Mesenchymal stem cell (in vitro differentiated cells and primary cell): Measurements from ENCODE around the gene PLXDC1.

Experiments used
- DNase-seq: peaks from one replicate; pipeline ENCODE4 v3.0.0-alpha.2; 2013
- H2AFZ ChIP-seq: one replicate; pipeline ENCODE4 v1.6.1; 2013; ENCODE audit warnings: low read depth, mild to moderate bottlenecking, control low read depth, inconsistent platforms, low read length, moderate library complexity
- H2AK5ac ChIP-seq: 2 replicates; pipeline ENCODE4 v1.6.1; 2013; ENCODE audit warnings: low read length, moderate library complexity, mild to moderate bottlenecking, inconsistent platforms; ENCODE audit not compliant: severe bottlenecking
- H2BK120ac ChIP-seq: one replicate; pipeline ENCODE4 v1.6.1; 2013; ENCODE audit warnings: low read depth, mild to moderate bottlenecking, inconsistent platforms, low read length, moderate library complexity
- H2BK12ac ChIP-seq, 2 experiments: one replicate each; pipeline ENCODE4 v1.6.1; 2013; ENCODE audit warnings: inconsistent platforms in 2 of 2, low read length in 2 of 2, mild to moderate bottlenecking in 2 of 2, moderate library complexity in 2 of 2, control low read depth in 1 of 2
- H2BK15ac ChIP-seq: one replicate; pipeline ENCODE4 v1.6.1; 2013; ENCODE audit warnings: mild to moderate bottlenecking, low read depth, inconsistent platforms; ENCODE audit not compliant: poor library complexity, severe bottlenecking
- H2BK5ac ChIP-seq: 2 replicates; pipeline ENCODE4 v1.6.1; 2013; ENCODE audit warnings: low read depth, mild to moderate bottlenecking, low read length, control low read depth, inconsistent platforms; ENCODE audit not compliant: poor library complexity, severe bottlenecking
- H3K14ac ChIP-seq, 2 experiments: one replicate each; pipeline ENCODE4 v1.6.1; 2013; ENCODE audit warnings: inconsistent platforms in 2 of 2, low read length in 2 of 2, control low read depth in 1 of 2, mild to moderate bottlenecking in 1 of 2, moderate library complexity in 1 of 2
- H3K18ac ChIP-seq, 2 experiments: one replicate each; pipeline ENCODE4 v1.6.1; 2013; ENCODE audit warnings: inconsistent platforms in 2 of 2, low read length in 2 of 2, control low read depth in 1 of 2, low read depth in 1 of 2, mild to moderate bottlenecking in 1 of 2
- H3K23ac ChIP-seq, 2 experiments: one replicate each; pipeline ENCODE4 v1.6.1; 2013; ENCODE audit warnings: inconsistent platforms in 2 of 2, low read length in 2 of 2, mild to moderate bottlenecking in 2 of 2, moderate library complexity in 2 of 2, control low read depth in 1 of 2
- H3K27ac ChIP-seq: 2 replicates; pipeline ENCODE4 v1.5.1; 2013; ENCODE audit warnings: mild to moderate bottlenecking, moderate library complexity, low read length, control low read depth, inconsistent platforms; ENCODE audit not compliant: poor library complexity, severe bottlenecking
- H3K27me3 ChIP-seq, 2 experiments: 2 replicates each; pipeline versions ENCODE4 v1.6.1 to v1.7.0; 2013; ENCODE audit warnings: low read length in 2 of 2, mild to moderate bottlenecking in 2 of 2, moderate library complexity in 2 of 2, control low read depth in 1 of 2, inconsistent platforms in 1 of 2; ENCODE audit not compliant: control insufficient read depth in 1 of 2, insufficient read depth in 1 of 2
- H3K36me3 ChIP-seq, 2 experiments: 2 replicates each; pipeline versions ENCODE4 v1.6.1 to v1.7.0; 2013; ENCODE audit warnings: low read length in 2 of 2, control low read depth in 1 of 2, inconsistent platforms in 1 of 2, low read depth in 1 of 2, mild to moderate bottlenecking in 1 of 2; ENCODE audit not compliant: insufficient read depth in 2 of 2, control insufficient read depth in 1 of 2
- H3K4ac ChIP-seq, 2 experiments: one replicate each; pipeline ENCODE4 v1.6.1; 2013; ENCODE audit warnings: inconsistent platforms in 2 of 2, low read length in 2 of 2, mild to moderate bottlenecking in 2 of 2, moderate library complexity in 2 of 2, control low read depth in 1 of 2, low read depth in 1 of 2
- H3K4me1 ChIP-seq: 2 replicates; pipeline ENCODE4 v1.6.1; 2013; ENCODE audit warnings: low read depth, low read length, control low read depth; ENCODE audit not compliant: control insufficient read depth, insufficient read depth
- H3K4me2 ChIP-seq: 2 replicates; pipeline ENCODE4 v1.6.1; 2013; ENCODE audit warnings: low read length, mild to moderate bottlenecking, inconsistent platforms; ENCODE audit not compliant: poor library complexity, severe bottlenecking
- H3K4me3 ChIP-seq, 2 experiments: 2 replicates each; pipeline versions ENCODE4 v1.5.1 to v1.7.0; 2013; ENCODE audit warnings: low read length in 2 of 2, mild to moderate bottlenecking in 2 of 2, control low read depth in 1 of 2, low read depth in 1 of 2; ENCODE audit not compliant: insufficient read depth in 1 of 2
- H3K79me1 ChIP-seq: replicated peaks from 2 replicates; pipeline ENCODE4 v1.6.1; 2013; ENCODE audit warnings: mild to moderate bottlenecking, control low read depth, low read length, inconsistent platforms; ENCODE audit not compliant: poor library complexity, severe bottlenecking
- H3K9ac ChIP-seq: 2 replicates; pipeline ENCODE4 v1.7.0; 2013; ENCODE audit warnings: mild to moderate bottlenecking, low read length, moderate library complexity
- H3K9me3 ChIP-seq: 2 replicates; pipeline ENCODE4 v1.7.0; 2013; ENCODE audit warnings: mild to moderate bottlenecking, low read length; ENCODE audit not compliant: control insufficient read depth
- H4K8ac ChIP-seq: one replicate; pipeline ENCODE4 v1.6.1; 2013; ENCODE audit warnings: inconsistent platforms, mild to moderate bottlenecking, low read length, moderate library complexity
- H4K91ac ChIP-seq: one replicate; pipeline ENCODE4 v1.6.1; 2013; ENCODE audit warnings: mild to moderate bottlenecking, low read length, inconsistent platforms
- WGBS: methylation state at CpG from one replicate; pipeline ENCODE4 v1.1.7; 2013; ENCODE audit warnings: mixed read lengths; 5-methylcytosine and 5-hydroxymethylcytosine counted together

PLXDC1 gene

DNA sequence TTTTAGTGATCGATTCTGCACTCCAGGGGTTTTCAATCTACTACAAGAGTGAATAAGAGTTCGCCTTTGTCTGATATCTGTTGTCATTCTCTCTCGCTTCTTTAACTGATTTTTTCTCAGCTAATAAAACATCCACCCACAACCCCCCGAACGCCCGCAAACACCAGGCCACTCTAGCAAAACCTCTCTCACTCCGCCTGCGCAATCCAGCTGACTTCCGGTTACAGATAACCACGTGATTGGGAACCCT lies 48.3 kb upstream of the PLXDC1 start:
- no peaks in the 10 kb centered on the region for H3K9me3 ChIP-seq
- H2BK12ac ChIP-seq, result no peak overlapping the region
- peak overlapping the region; percentile 81 for H4K8ac ChIP-seq
- H3K79me1 ChIP-seq, result peaks cover 17% of the 10 kb centered on the region
- peak overlapping the region in 1 of 2 experiments; percentile 93 for H3K4me3 ChIP-seq
- no peak overlapping the region for H2BK15ac ChIP-seq
- H3K36me3 ChIP-seq, result peaks cover 32 to 38% of the 10 kb centered on the region in 2 experiments
- WGBS, result 4% methylated on average over 8 of the region's 10 CpGs
- H3K4ac ChIP-seq, result peak overlapping the region in 1 of 2 experiments; percentile 87
- no peak overlapping the region for H2BK5ac ChIP-seq
- H2AK5ac ChIP-seq, result peak overlapping the region; percentile 82
- no peak overlapping the region for H2BK120ac ChIP-seq
- peak; percentile 96 for DNase-seq
- no peak overlapping the region for H3K18ac ChIP-seq
- no peak overlapping the region for H3K23ac ChIP-seq
- no peak overlapping the region for H2AFZ ChIP-seq
- peak overlapping the region; percentile 74 for H3K27ac ChIP-seq
- peaks cover 21% of the 10 kb centered on the region for H3K4me1 ChIP-seq
- H3K9ac ChIP-seq, result peak overlapping the region; percentile 97
- no peak overlapping the region for H4K91ac ChIP-seq
- H3K4me2 ChIP-seq, result peak overlapping the region; percentile 61
- H3K27me3 ChIP-seq, result no peaks in the 10 kb centered on the region
- no peak overlapping the region for H3K14ac ChIP-seq

DNA sequence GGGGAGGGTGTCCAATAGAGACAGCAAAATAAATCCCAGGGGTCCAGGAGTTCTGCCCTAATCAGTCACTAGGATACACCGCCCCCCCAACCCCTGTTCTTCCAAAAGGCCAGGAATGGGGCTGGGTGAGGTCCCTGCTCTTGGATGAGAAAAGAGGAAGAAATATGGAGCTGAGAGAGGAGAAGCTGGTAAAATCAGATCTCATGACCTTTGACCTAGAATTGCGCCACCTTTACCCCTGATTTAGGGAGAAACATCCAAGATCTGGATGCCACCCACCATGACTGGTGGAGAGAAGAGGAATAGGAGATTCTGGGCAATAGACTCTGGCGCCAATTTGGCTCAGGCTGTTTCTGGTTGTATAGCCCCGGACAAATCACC lies 46.7 kb upstream of the PLXDC1 start:
- H2BK5ac ChIP-seq, result no peak overlapping the region
- H3K4ac ChIP-seq, result peak overlapping the region in 1 of 2 experiments; percentile 79
- peak overlapping the region; percentile 81 for H2AK5ac ChIP-seq
- peak overlapping the region; percentile 43 for H3K27ac ChIP-seq
- peak overlapping the region; percentile 33 for H3K9ac ChIP-seq
- no peak overlapping the region for H3K23ac ChIP-seq
- H3K4me3 ChIP-seq, result peak overlapping the region in 1 of 2 experiments; percentile 84
- no peaks in the 10 kb centered on the region for H3K27me3 ChIP-seq
- peak overlapping the region; percentile 61 to 65 for H3K18ac ChIP-seq
- peaks cover 29% of the 10 kb centered on the region for H3K79me1 ChIP-seq
- H4K8ac ChIP-seq, result peak overlapping the region; percentile 91
- WGBS, result 100% methylated on average over 1 of the region's 4 CpGs
- H3K4me1 ChIP-seq, result peaks cover 23% of the 10 kb centered on the region
- no peak overlapping the region for H2BK15ac ChIP-seq
- H2BK120ac ChIP-seq, result no peak overlapping the region
- H3K4me2 ChIP-seq, result peak overlapping the region; percentile 86
- H3K14ac ChIP-seq, result no peak overlapping the region
- H3K36me3 ChIP-seq, result peaks cover 31 to 33% of the 10 kb centered on the region in 2 experiments
- peak overlapping the region; percentile 59 for H4K91ac ChIP-seq
- H3K9me3 ChIP-seq, result no peaks in the 10 kb centered on the region
- peak overlapping the region; percentile 29 for H2AFZ ChIP-seq
- H2BK12ac ChIP-seq, result peak overlapping the region in 1 of 2 experiments; percentile 69
- DNase-seq, result no peak

GRCh38 chr17:39197380-39198185 lies 46.1 kb upstream of the PLXDC1 start, which contains the start of gene CACNB1:
Gene CACNB1 (minus strand): TSS chr17:39197669. CDS start chr17:39197495, 174 bp downstream.
- H4K8ac ChIP-seq, result peak within 1 kb of the TSS; percentile 91
- peak; percentile 82 for DNase-seq
- H2BK15ac ChIP-seq, result peak within 1 kb of the TSS; percentile 23
- no peaks in the 10 kb centered on the region for H3K9me3 ChIP-seq
- peaks cover 31 to 34% of the 10 kb centered on the region in 2 experiments for H3K36me3 ChIP-seq
- H2BK120ac ChIP-seq, result peak within 1 kb of the TSS; percentile 64
- no peaks in the 10 kb centered on the region for H3K27me3 ChIP-seq
- H3K4me1 ChIP-seq, result peaks cover 23% of the 10 kb centered on the region
- 0% methylated on average over 26 of the region's 55 CpGs for WGBS
- H3K4me2 ChIP-seq, result peak within 1 kb of the TSS; percentile 91
- peak within 1 kb of the TSS in 1 of 2 experiments; percentile 45 for H3K14ac ChIP-seq
- peak within 1 kb of the TSS; percentile 85 for H3K9ac ChIP-seq
- H3K27ac ChIP-seq, result peak within 1 kb of the TSS; percentile 43
- H2AFZ ChIP-seq, result peak within 1 kb of the TSS; percentile 29
- H2AK5ac ChIP-seq, result peak within 1 kb of the TSS; percentile 81
- H3K4ac ChIP-seq, result peak within 1 kb of the TSS in 1 of 2 experiments; percentile 98
- peak within 1 kb of the TSS in 1 of 2 experiments; percentile 37 for H3K23ac ChIP-seq
- H4K91ac ChIP-seq, result peak within 1 kb of the TSS; percentile 59
- H3K4me3 ChIP-seq, result peak within 1 kb of the TSS; percentile 72 to 84
- no peak within 1 kb of the TSS for H2BK5ac ChIP-seq
- H3K18ac ChIP-seq, result peak within 1 kb of the TSS; percentile 65 to 89
- H3K79me1 ChIP-seq, result peaks cover 30% of the 10 kb centered on the region
- peak within 1 kb of the TSS; percentile 69 to 81 for H2BK12ac ChIP-seq

DNA sequence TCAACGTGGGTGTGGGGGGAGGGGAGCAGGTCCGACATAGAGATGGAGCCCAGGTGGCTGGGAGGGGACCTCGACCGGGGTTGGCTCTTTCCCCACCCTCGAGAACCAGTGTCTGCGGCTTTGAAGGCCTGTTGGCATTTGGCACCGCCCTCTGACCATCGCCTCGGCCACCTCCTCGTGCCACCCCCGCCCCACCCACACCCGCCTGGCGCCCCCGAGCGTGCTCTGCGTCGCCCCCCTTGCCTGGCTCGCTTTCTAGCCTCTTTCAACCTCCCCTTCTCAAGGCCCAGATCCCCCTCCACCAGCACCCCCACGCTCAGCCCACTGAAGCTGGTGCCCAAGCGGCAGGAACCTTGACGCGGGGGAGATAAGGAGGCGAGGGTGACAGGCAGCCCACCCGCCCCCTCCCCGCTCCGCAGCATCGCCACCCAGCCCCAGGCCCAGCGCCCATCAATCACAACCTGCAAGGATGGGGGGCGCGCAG lies 45.4 kb upstream of the PLXDC1 start:
- DNase-seq, result no peak
- Histone ChIP-seq H3K23ac (peak overlapping the region in 1 of 2 experiments; percentile 37), H2AFZ (no peak overlapping the region), H2AK5ac (no peak overlapping the region), H3K4me2 (peak overlapping the region; percentile 91), H3K9me3 (no peaks in the 10 kb centered on the region), H3K4me3 (peak overlapping the region; percentile 72 to 84), H4K8ac (no peak overlapping the region), H3K18ac (peak overlapping the region; percentile 25 to 89), H3K9ac (peak overlapping the region; percentile 85), H3K27ac (no peak overlapping the region), H3K4ac (peak overlapping the region in 1 of 2 experiments; percentile 98), H2BK120ac (peak overlapping the region; percentile 64), H2BK5ac (no peak overlapping the region), H3K79me1 (peaks cover 34% of the 10 kb centered on the region), H4K91ac (peak overlapping the region; percentile 25), H3K4me1 (peaks cover 23% of the 10 kb centered on the region), H3K14ac (peak overlapping the region in 1 of 2 experiments; percentile 45), H3K27me3 (no peaks in the 10 kb centered on the region), H2BK15ac (no peak overlapping the region), H3K36me3 (peaks cover 31 to 36% of the 10 kb centered on the region in 2 experiments), H2BK12ac (peak overlapping the region in 1 of 2 experiments; percentile 81)
- WGBS, result under 1% methylated on average over 19 of the region's 30 CpGs
